Smooth muscle cell (in vitro differentiated cells): ENCODE results near the gene LCN1. TPM values are rescaled to one million over a fixed set of nuclear protein-coding genes. Genes with fewer than 3 reads are reported as not detected.

Source experiments
- DNase-seq: peaks from one replicate; lab custom pipeline; 2025; ENCODE audit not compliant: unreplicated experiment; lab: John Stamatoyannopoulos, UW
- H2AFZ ChIP-seq: fragments of 200-600 bp; sonication (generic); 2 replicates; pipeline ENCODE4 v1.6.0; 2016; ENCODE audit warnings: antibody characterized with exemption, low read depth, mild to moderate bottlenecking
- H3F3A ChIP-seq: fragments of 200-600 bp; sonication (generic); 2 replicates; pipeline ENCODE4 v1.6.0; 2017; ENCODE audit warnings: antibody characterized with exemption, low read depth
- H3K27ac ChIP-seq: fragments of 200-600 bp; sonication (generic); 2 replicates; pipeline ENCODE4 v1.5.1; 2016; ENCODE audit warnings: low read depth, mild to moderate bottlenecking
- H3K27me3 ChIP-seq: fragments of 200-600 bp; sonication (generic); 2 replicates; pipeline ENCODE4 v1.6.1; 2016; ENCODE audit warnings: low read depth, mild to moderate bottlenecking
- H3K36me3 ChIP-seq: fragments of 200-600 bp; sonication (generic); 2 replicates; pipeline ENCODE4 v1.5.1; 2016; ENCODE audit warnings: low read depth
- H3K4me1 ChIP-seq: fragments of 200-600 bp; sonication (generic); 2 replicates; pipeline ENCODE4 v1.5.1; 2016; ENCODE audit warnings: low read depth
- H3K4me2 ChIP-seq: fragments of 200-600 bp; sonication (generic); 2 replicates; pipeline ENCODE4 v1.6.0; 2016; ENCODE audit warnings: mild to moderate bottlenecking
- H3K4me3 ChIP-seq: fragments of 200-600 bp; sonication (generic); 2 replicates; pipeline ENCODE4 v1.5.1; 2016; ENCODE audit warnings: mild to moderate bottlenecking
- H3K79me2 ChIP-seq: fragments of 200-600 bp; sonication (generic); 2 replicates; pipeline ENCODE4 v1.6.0; 2016; ENCODE audit warnings: low read depth, mild to moderate bottlenecking
- H3K9ac ChIP-seq: fragments of 200-600 bp; sonication (generic); 2 replicates; pipeline ENCODE4 v1.6.0; 2016; ENCODE audit warnings: low read depth
- H3K9me3 ChIP-seq: fragments of 200-600 bp; sonication (generic); replicated peaks from 2 replicates; pipeline ENCODE4 v1.5.1; 2016; ENCODE audit warnings: low read depth
- H4K20me1 ChIP-seq: fragments of 200-600 bp; sonication (generic); 2 replicates; pipeline ENCODE4 v1.6.0; 2016; ENCODE audit warnings: low read depth
- WGBS: methylation state at CpG from one replicate; pipeline ENCODE4 v1.1.7; 2016; ENCODE audit warnings: low lambda C conversion rate; 5-methylcytosine and 5-hydroxymethylcytosine counted together
- polyA plus RNA-seq: library from polyadenylated mRNA; unstranded; fragments of >200 nt; fragmentation: Nextera tagmentation; extraction: Ambion mirVana; gene quantifications from 2 replicates; pipeline ENCODE4 v1.2.1, GENCODE V29; 2016
- total RNA-seq: library from RNA; depleted of rRNA; stranded (reverse); fragments of >200 nt; gene quantifications from 2 replicates; pipeline ENCODE4 v1.2.3, GENCODE V29; 2014
- TF ChIP-seq, protein P1 (sequence below): fragments of 200-600 bp; sonication (generic); IDR thresholded peaks from 2 replicates; pipeline ENCODE4 v1.5.1; 2017; ENCODE audit warnings: borderline replicate concordance, mild to moderate bottlenecking, antibody characterized with exemption; ENCODE audit not compliant: insufficient read depth, poor library complexity, severe bottlenecking

LCN1 gene
- total and polyA plus RNA-seq, 2 experiments from 2014 or later: 0.85 to 5.6 TPM

GRCh38 chr9:135480940-135481310, 40.3 kb upstream of the LCN1 start:
- Histone ChIP-seq H3K27ac (no peak overlapping the region), H3K4me3 (peak overlapping the region; percentile 95), H3K27me3 (no peaks in the 10 kb centered on the region), H4K20me1 (peaks cover 21% of the 10 kb centered on the region), H3K9ac (no peak overlapping the region), H3K4me1 (peaks cover 8% of the 10 kb centered on the region), H3K79me2 (no peaks in the 10 kb centered on the region), H3K36me3 (no peaks in the 10 kb centered on the region), H3K4me2 (peak overlapping the region; percentile 98), H2AFZ (peak overlapping the region; percentile 95), H3F3A (no peaks in the 10 kb centered on the region), H3K9me3 (no peaks in the 10 kb centered on the region)
- DNase-seq: no peak
- TF ChIP-seq, protein P1, sequence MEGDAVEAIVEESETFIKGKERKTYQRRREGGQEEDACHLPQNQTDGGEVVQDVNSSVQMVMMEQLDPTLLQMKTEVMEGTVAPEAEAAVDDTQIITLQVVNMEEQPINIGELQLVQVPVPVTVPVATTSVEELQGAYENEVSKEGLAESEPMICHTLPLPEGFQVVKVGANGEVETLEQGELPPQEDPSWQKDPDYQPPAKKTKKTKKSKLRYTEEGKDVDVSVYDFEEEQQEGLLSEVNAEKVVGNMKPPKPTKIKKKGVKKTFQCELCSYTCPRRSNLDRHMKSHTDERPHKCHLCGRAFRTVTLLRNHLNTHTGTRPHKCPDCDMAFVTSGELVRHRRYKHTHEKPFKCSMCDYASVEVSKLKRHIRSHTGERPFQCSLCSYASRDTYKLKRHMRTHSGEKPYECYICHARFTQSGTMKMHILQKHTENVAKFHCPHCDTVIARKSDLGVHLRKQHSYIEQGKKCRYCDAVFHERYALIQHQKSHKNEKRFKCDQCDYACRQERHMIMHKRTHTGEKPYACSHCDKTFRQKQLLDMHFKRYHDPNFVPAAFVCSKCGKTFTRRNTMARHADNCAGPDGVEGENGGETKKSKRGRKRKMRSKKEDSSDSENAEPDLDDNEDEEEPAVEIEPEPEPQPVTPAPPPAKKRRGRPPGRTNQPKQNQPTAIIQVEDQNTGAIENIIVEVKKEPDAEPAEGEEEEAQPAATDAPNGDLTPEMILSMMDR: no peak
- WGBS: 45% methylated on average over 11 of the region's 11 CpGs

- H3K27me3 ChIP-seq: no peaks in the 10 kb centered on the region
- H3K9me3 ChIP-seq: no peaks in the 10 kb centered on the region
- no peak overlapping the region for H3K4me3 ChIP-seq
- H3K27ac ChIP-seq: no peak overlapping the region
- H3F3A ChIP-seq: no peaks in the 10 kb centered on the region
- DNase-seq: no peak
- peaks cover 8% of the 10 kb centered on the region for H3K4me1 ChIP-seq
- 82% methylated on average over 8 of the region's 8 CpGs for WGBS
- no peak overlapping the region for H3K4me2 ChIP-seq
- no peak overlapping the region for H2AFZ ChIP-seq
- no peaks in the 10 kb centered on the region for H3K79me2 ChIP-seq
- H4K20me1 ChIP-seq: peaks cover 15% of the 10 kb centered on the region
- H3K9ac ChIP-seq: no peak overlapping the region
- no peaks in the 10 kb centered on the region for H3K36me3 ChIP-seq
- TF ChIP-seq, protein P1: no peak
Observed at GRCh38 chr9:135482015-135482754, 39.1 kb upstream of the LCN1 start.

- Histone ChIP-seq H3K36me3 (no peaks in the 10 kb centered on the region), H3K27ac (no peak overlapping the region), H3K9me3 (no peaks in the 10 kb centered on the region), H4K20me1 (peaks cover 15% of the 10 kb centered on the region), H3F3A (no peaks in the 10 kb centered on the region), H3K4me1 (peaks cover 8% of the 10 kb centered on the region), H3K4me2 (no peak overlapping the region), H3K79me2 (no peaks in the 10 kb centered on the region), H2AFZ (no peak overlapping the region), H3K4me3 (no peak overlapping the region), H3K27me3 (no peaks in the 10 kb centered on the region), H3K9ac (no peak overlapping the region)
- TF ChIP-seq, protein P1: no peak
- DNase-seq: no peak
- WGBS: 98% methylated on average over 47 of the region's 47 CpGs
Observed at GRCh38 chr9:135484460-135485277, 36.6 kb upstream of the LCN1 start.
